ENCODE data around the gene FHL3. TPM values are rescaled to one million over a fixed set of nuclear protein-coding genes. Genes with fewer than 3 reads are reported as not detected.

FHL3 gene
- total and polyA plus RNA-seq, 9 of the 15 experiments (the other 6 are each of a cell fraction or from before 2014, with no cell fraction given), result 6.1 to 144 (median 34.1) TPM

- no peak for TF ChIP-seq DEAF1 (CRISPR knock-in tag; IDR thresholded peaks at IDR 0.05)
- TF ChIP-seq ZNF41 (CRISPR knock-in tag; conservative IDR thresholded peaks at IDR 0.05), result no peak
- no peak for TF ChIP-seq HNRNPLL (IDR thresholded peaks at IDR 0.05; ENCODE audit: low read depth, low read length, poor library complexity, severe bottlenecking)
- TF ChIP-seq MAFG (tag; conservative IDR thresholded peaks at IDR 0.05), result peak; percentile 90
- TF ChIP-seq NRF1 (conservative IDR thresholded peaks at IDR 0.05 in 1 of 2, IDR thresholded peaks at IDR 0.05 in 1 of 2), result no peak
- TF ChIP-seq ZBTB26 (CRISPR knock-in tag; IDR thresholded peaks at IDR 0.05), result no peak
- TF ChIP-seq MAFF (IDR thresholded peaks at IDR 0.05; ENCODE audit: low read length), result peak; percentile 81
- no peak for TF ChIP-seq ZFP1 (CRISPR knock-in tag; IDR thresholded peaks at IDR 0.05)
- TF ChIP-seq ZNF407 (IDR thresholded peaks at IDR 0.05; ENCODE audit: low read depth), result no peak
- no peak for TF ChIP-seq BCOR (IDR thresholded peaks at IDR 0.05)
- TF ChIP-seq FOXJ2 (tag; IDR thresholded peaks at IDR 0.05), result 0 out of 2 replicates have a peak, but pooled peaks have one; percentile 22
- no peak for TF ChIP-seq PBX2 (CRISPR knock-in tag; IDR thresholded peaks at IDR 0.05; ENCODE audit: low read depth)
- no peak for TF ChIP-seq PBX2 (tag; conservative IDR thresholded peaks at IDR 0.05; ENCODE audit: low read depth)
Observed at GRCh38 chr1:38015978-38016725, 10.8 kb upstream of the FHL3 start (continued).
